ENCODE measurements around the gene FPGS.

Gene FPGS

DNA sequence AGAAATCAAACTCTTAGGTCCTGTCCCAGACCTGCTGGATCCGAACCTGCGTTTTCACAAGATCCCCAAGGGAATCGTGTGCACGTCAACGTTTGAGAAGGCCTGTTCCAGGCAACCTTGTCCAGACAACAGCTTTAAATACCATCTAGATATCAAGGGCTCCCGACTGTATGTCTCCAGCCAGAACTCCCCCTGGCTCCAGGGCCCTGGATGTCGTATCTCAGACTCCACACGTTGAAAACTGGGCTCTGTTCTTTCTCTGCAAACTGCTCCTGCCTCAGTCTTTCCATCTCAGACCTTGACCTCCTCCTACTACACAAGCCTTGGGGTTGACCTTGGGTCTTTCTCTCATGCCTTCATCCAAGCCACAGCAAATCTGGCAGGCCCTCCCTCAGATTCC, 57.6 kb downstream of the FPGS start:
- Mint-ChIP-seq H3K4me1 (peaks cover 67% of the 10 kb centered on the region), H3K9me3 (no peaks in the 10 kb centered on the region), H3K27ac (peak overlapping the region; percentile 54), H3K27me3 (ENCODE audit: low read depth, poor library complexity) (peaks cover 9% of the 10 kb centered on the region), H3K36me3 (ENCODE audit: low read depth) (no peaks in the 10 kb centered on the region), H3K4me3 (no peak overlapping the region)
- DNase-seq = no peak
- TF ChIP-seq, protein P1, sequence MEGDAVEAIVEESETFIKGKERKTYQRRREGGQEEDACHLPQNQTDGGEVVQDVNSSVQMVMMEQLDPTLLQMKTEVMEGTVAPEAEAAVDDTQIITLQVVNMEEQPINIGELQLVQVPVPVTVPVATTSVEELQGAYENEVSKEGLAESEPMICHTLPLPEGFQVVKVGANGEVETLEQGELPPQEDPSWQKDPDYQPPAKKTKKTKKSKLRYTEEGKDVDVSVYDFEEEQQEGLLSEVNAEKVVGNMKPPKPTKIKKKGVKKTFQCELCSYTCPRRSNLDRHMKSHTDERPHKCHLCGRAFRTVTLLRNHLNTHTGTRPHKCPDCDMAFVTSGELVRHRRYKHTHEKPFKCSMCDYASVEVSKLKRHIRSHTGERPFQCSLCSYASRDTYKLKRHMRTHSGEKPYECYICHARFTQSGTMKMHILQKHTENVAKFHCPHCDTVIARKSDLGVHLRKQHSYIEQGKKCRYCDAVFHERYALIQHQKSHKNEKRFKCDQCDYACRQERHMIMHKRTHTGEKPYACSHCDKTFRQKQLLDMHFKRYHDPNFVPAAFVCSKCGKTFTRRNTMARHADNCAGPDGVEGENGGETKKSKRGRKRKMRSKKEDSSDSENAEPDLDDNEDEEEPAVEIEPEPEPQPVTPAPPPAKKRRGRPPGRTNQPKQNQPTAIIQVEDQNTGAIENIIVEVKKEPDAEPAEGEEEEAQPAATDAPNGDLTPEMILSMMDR (IDR thresholded peaks at IDR 0.05) = no peak

DNA sequence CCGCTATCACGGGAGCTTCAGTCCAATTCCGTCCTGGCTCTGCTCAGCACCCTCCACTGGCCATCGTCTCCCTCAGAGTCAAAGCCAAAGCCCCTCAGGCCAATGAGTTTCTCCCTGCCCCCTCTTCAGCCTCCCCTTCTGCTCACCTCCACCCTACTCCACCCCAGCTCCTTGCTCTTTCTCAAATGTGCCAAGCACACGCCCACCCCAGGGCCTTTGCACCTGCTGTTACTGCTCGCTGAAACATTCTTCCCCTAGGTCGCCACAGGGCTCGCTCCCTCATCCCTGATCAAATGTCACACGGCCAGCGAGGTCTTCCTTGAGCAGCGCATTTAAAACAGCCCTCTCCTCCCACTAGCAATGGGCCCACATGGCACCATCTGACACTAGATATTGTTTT, 58.1 kb downstream of the FPGS start:
- TF ChIP-seq, protein P1 (IDR thresholded peaks at IDR 0.05) = no peak
- H3K27me3 Mint-ChIP-seq (ENCODE audit: low read depth, poor library complexity) = peaks cover 9% of the 10 kb centered on the region
- DNase-seq = no peak
- peaks cover 70% of the 10 kb centered on the region for H3K4me1 Mint-ChIP-seq
- H3K4me3 Mint-ChIP-seq = no peak overlapping the region
- peak overlapping the region; percentile 54 for H3K27ac Mint-ChIP-seq
- H3K9me3 Mint-ChIP-seq = no peaks in the 10 kb centered on the region
- no peaks in the 10 kb centered on the region for H3K36me3 Mint-ChIP-seq (ENCODE audit: low read depth)

DNA sequence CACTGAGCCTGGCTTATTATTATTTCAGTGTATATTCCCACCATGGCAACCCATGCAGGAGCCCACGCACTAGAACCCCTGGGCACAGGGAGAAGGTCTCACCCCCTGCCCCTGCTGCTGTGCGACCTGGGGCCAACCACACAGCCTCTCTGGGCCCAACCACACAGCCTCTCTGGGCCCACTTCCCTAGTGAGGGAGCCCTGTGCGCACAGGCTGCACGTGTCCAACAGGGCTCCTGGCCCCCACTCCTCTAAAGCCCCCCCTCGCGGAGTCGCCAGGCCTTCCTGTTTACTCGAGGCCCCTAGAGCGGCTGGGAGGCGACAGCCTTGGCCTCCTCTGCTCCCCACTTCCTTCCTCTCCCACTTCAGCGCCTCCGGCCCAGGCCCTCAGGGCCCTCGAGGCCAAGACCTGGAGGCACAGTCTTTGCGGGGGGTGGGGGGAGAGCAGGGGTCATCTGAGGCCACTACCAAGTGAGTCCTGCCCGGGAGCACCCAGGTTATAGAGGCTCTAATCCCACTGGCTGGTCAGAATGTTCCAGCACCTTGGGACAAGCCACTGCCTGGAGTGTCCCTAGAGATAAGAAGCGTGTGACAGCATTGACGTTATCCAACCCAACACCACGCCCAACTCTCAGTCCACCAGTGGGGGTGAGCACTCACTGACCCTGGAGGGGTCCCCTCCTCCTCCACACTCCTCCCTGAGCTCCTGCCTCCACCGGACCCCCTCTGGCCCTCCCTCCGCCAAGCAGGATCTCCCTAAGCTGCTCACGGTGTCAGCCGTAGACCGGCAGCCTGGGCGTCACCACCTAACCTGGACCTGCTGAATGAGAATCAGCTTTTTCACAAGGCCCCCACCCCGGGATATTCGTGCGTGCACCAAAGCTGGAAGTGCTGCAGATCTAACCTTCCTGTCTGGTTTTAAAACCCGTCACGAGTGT, 59.7 kb downstream of the FPGS start:
- DNase-seq = no peak

DNA sequence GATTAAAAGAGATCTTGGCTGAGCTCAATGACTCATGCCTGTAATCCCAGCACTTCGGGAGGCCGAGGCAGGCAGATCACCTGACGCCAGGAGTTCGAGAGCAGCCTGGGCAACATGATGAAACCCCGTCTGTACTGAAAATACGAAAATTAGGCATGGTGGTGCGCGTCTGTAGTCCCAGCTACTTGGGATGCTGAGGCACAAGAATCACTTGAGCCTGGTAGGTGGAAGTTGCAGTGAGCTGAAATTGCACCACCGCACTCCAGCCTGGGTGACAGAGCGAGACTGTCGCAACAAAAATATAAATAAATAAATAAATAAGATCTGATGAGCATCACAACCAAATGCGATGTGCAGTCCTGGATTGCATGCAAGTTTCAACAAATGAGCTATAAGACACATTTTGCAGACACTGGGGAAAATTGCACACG, 60.5 kb downstream of the FPGS start:
- peaks cover 68% of the 10 kb centered on the region for H3K4me1 Mint-ChIP-seq
- TF ChIP-seq, protein P1 (IDR thresholded peaks at IDR 0.05) = no peak
- H3K9me3 Mint-ChIP-seq = no peaks in the 10 kb centered on the region
- no peak for DNase-seq
- H3K27me3 Mint-ChIP-seq (ENCODE audit: low read depth, poor library complexity) = peaks cover 9% of the 10 kb centered on the region
- H3K4me3 Mint-ChIP-seq = no peak overlapping the region
- no peak overlapping the region for H3K27ac Mint-ChIP-seq
- H3K36me3 Mint-ChIP-seq (ENCODE audit: low read depth) = no peaks in the 10 kb centered on the region

More for the DNA sequence above, 59.7 kb downstream of the FPGS start:
- H3K4me3 Mint-ChIP-seq = no peak overlapping the region
- H3K27ac Mint-ChIP-seq = no peak overlapping the region
- TF ChIP-seq, protein P1 (IDR thresholded peaks at IDR 0.05) = no peak
- peaks cover 68% of the 10 kb centered on the region for H3K4me1 Mint-ChIP-seq
- no peaks in the 10 kb centered on the region for H3K36me3 Mint-ChIP-seq (ENCODE audit: low read depth)
- no peaks in the 10 kb centered on the region for H3K9me3 Mint-ChIP-seq
- peaks cover 9% of the 10 kb centered on the region for H3K27me3 Mint-ChIP-seq (ENCODE audit: low read depth, poor library complexity)
